H9 (cell line): ENCODE results near the gene OR1J1. TPM values are rescaled to one million over a fixed set of nuclear protein-coding genes. Genes with fewer than 3 reads are reported as not detected.

Experiments
- DNase-seq: peaks from one replicate; pipeline ENCODE4 v3.0.0-alpha.2; 2017
- H2AFZ ChIP-seq: one replicate; pipeline ENCODE4 v1.6.1; 2013; ENCODE audit warnings: mild to moderate bottlenecking, low read length, control low read depth, moderate library complexity
- H2AK5ac ChIP-seq: 2 replicates; pipeline ENCODE4 v1.6.1; 2013; ENCODE audit warnings: low read length, control low read depth, mixed read lengths; ENCODE audit not compliant: insufficient read length
- H2BK120ac ChIP-seq: one replicate; pipeline ENCODE4 v1.6.1; 2013; ENCODE audit warnings: low read depth, mild to moderate bottlenecking, low read length, control low read depth, inconsistent platforms; ENCODE audit not compliant: poor library complexity, severe bottlenecking
- H2BK12ac ChIP-seq: 2 replicates; pipeline ENCODE4 v1.6.1; 2013; ENCODE audit warnings: low read length, control low read depth, mixed read lengths, low read depth; ENCODE audit not compliant: insufficient read length
- H2BK15ac ChIP-seq: 2 replicates; pipeline ENCODE4 v1.6.1; 2013; ENCODE audit warnings: low read depth, low read length, control low read depth
- H2BK20ac ChIP-seq: one replicate; pipeline ENCODE4 v1.6.1; 2013; ENCODE audit warnings: low read depth, mild to moderate bottlenecking, low read length, control low read depth, inconsistent platforms; ENCODE audit not compliant: poor library complexity, severe bottlenecking
- H2BK5ac ChIP-seq: 2 replicates; pipeline ENCODE4 v1.6.1; 2013; ENCODE audit warnings: low read length, control low read depth, mixed read lengths; ENCODE audit not compliant: insufficient read length
- H3K14ac ChIP-seq: 2 replicates; pipeline ENCODE4 v1.6.1; 2013; ENCODE audit warnings: low read length, control low read depth; ENCODE audit not compliant: insufficient read depth
- H3K18ac ChIP-seq: 2 replicates; pipeline ENCODE4 v1.6.1; 2013; ENCODE audit warnings: low read depth, mild to moderate bottlenecking, mixed read lengths, low read length, control low read depth; ENCODE audit not compliant: insufficient read length
- H3K23ac ChIP-seq: 2 replicates; pipeline ENCODE4 v1.6.1; 2013; ENCODE audit warnings: low read length, control low read depth, mixed read lengths, low read depth; ENCODE audit not compliant: insufficient read length
- H3K23me2 ChIP-seq: 2 replicates; pipeline ENCODE4 v1.6.1; 2013; ENCODE audit warnings: low read depth, mild to moderate bottlenecking, mixed read lengths, low read length, control low read depth; ENCODE audit not compliant: insufficient read length, poor library complexity, severe bottlenecking
- H3K27ac ChIP-seq: 2 replicates; pipeline ENCODE4 v1.5.1; 2013; ENCODE audit warnings: low read length, control low read depth, mixed read lengths, low read depth; ENCODE audit not compliant: insufficient read length
- H3K27me3 ChIP-seq: 2 replicates; pipeline ENCODE4 v1.6.1; 2013; ENCODE audit warnings: low read length, control low read depth, inconsistent platforms; ENCODE audit not compliant: insufficient read depth
- H3K4ac ChIP-seq: 2 replicates; pipeline ENCODE4 v1.6.1; 2013; ENCODE audit warnings: low read depth, mild to moderate bottlenecking, control low read depth, inconsistent platforms, low read length, moderate library complexity
- H3K4me1 ChIP-seq: 2 replicates; pipeline ENCODE4 v1.6.1; 2013; ENCODE audit warnings: low read length, control low read depth, inconsistent platforms; ENCODE audit not compliant: insufficient read depth
- H3K4me2 ChIP-seq: 2 replicates; pipeline ENCODE4 v1.6.1; 2013; ENCODE audit warnings: low read length, control low read depth, mixed read lengths; ENCODE audit not compliant: insufficient read length, insufficient read depth
- H3K56ac ChIP-seq: 2 replicates; pipeline ENCODE4 v1.6.1; 2013; ENCODE audit warnings: low read depth, mild to moderate bottlenecking, mixed read lengths, low read length, control low read depth; ENCODE audit not compliant: insufficient read length
- H3K79me1 ChIP-seq: 2 replicates; pipeline ENCODE4 v1.6.1; 2013; ENCODE audit warnings: low read depth, mild to moderate bottlenecking, moderate library complexity, low read length, control low read depth, inconsistent platforms; ENCODE audit not compliant: insufficient read depth, poor library complexity, severe bottlenecking
- H3K79me2 ChIP-seq: 2 replicates; pipeline ENCODE4 v1.6.1; 2013; ENCODE audit warnings: low read length, control low read depth, inconsistent platforms; ENCODE audit not compliant: insufficient read depth
- H3K9ac ChIP-seq: 2 replicates; pipeline ENCODE4 v1.6.1; 2013; ENCODE audit warnings: low read length, control low read depth, mixed read lengths; ENCODE audit not compliant: insufficient read length; ENCODE audit errors: extremely low read depth
- H3K9me3 ChIP-seq: one replicate; pipeline ENCODE4 v1.6.1; 2013; ENCODE audit warnings: low read depth, low read length, inconsistent platforms; ENCODE audit not compliant: control insufficient read depth
- H3T11ph ChIP-seq: one replicate; pipeline ENCODE4 v1.6.1; 2013; ENCODE audit warnings: mild to moderate bottlenecking, low read length, control low read depth, inconsistent platforms
- H4K20me1 ChIP-seq: one replicate; pipeline ENCODE4 v1.6.1; 2013; ENCODE audit not compliant: control insufficient read depth, insufficient read length, insufficient read depth
- H4K5ac ChIP-seq: 2 replicates; pipeline ENCODE4 v1.6.1; 2013; ENCODE audit warnings: low read depth, mild to moderate bottlenecking, mixed read lengths, low read length, control low read depth; ENCODE audit not compliant: insufficient read length
- H4K8ac ChIP-seq: replicated peaks from 2 replicates; pipeline ENCODE4 v1.6.1; 2013; ENCODE audit warnings: low read length, control low read depth, mixed read lengths, low read depth; ENCODE audit not compliant: insufficient read length
- H4K91ac ChIP-seq: 2 replicates; pipeline ENCODE4 v1.6.1; 2013; ENCODE audit warnings: low read depth, mild to moderate bottlenecking, moderate library complexity, mixed read lengths, low read length, control low read depth; ENCODE audit not compliant: insufficient read length
- H3K27ac Mint-ChIP-seq, 3 experiments: 2 replicates in 2 of 3; 3 replicates in 1 of 3; pipeline ENCODE4 v1.8.0; 2020 to 2021; ENCODE audit warnings: mixed read lengths in 3 of 3, mild to moderate bottlenecking in 1 of 3, moderate library complexity in 1 of 3
- H3K27me3 Mint-ChIP-seq: 2 replicates; pipeline ENCODE4 v1.8.0; 2021; ENCODE audit warnings: low read depth, mild to moderate bottlenecking, moderate library complexity, mixed read lengths
- H3K36me3 Mint-ChIP-seq, 3 experiments: 2 replicates in 2 of 3; 3 replicates in 1 of 3; pipeline ENCODE4 v1.8.0; 2020 to 2021; ENCODE audit warnings: low read depth in 3 of 3, mixed read lengths in 3 of 3; ENCODE audit not compliant: insufficient read depth in 1 of 3
- H3K4me1 Mint-ChIP-seq, 2 experiments: 2 replicates each; pipeline ENCODE4 v1.8.0; 2020; ENCODE audit warnings: mixed read lengths in 2 of 2
- H3K4me3 Mint-ChIP-seq, 2 experiments: 2 replicates in 1 of 2; 3 replicates in 1 of 2; pipeline ENCODE4 v1.8.0; 2020 to 2021; ENCODE audit warnings: mild to moderate bottlenecking in 2 of 2, mixed read lengths in 2 of 2, moderate library complexity in 1 of 2
- H3K9me3 Mint-ChIP-seq, 2 experiments: 2 replicates in 1 of 2; 3 replicates in 1 of 2; pipeline ENCODE4 v1.8.0; 2020; ENCODE audit warnings: mild to moderate bottlenecking in 2 of 2, mixed read lengths in 2 of 2, moderate library complexity in 1 of 2
- CTCF ChIP-seq: fragments of 200-600 bp; sonication (generic); conservative IDR thresholded peaks from 3 replicates; pipeline ENCODE4 v1.8.0; 2021; ENCODE audit warnings: antibody characterized with exemption, mild to moderate bottlenecking
- WGBS: extraction: QIAGEN DNeasy Blood & Tissue Kit; methylation state at CpG from one replicate; pipeline ENCODE4 v1.1.7; 2013; ENCODE audit warnings: missing lambda C conversion rate, low lambda C conversion rate, mixed read lengths; ENCODE audit not compliant: insufficient read length; ENCODE audit errors: extremely low coverage; 5-methylcytosine and 5-hydroxymethylcytosine counted together
- total RNA-seq: library from RNA; stranded (reverse); gene quantifications from 2 replicates; pipeline ENCODE4 v1.2.1, GENCODE V29; 2021

The OR1J1 gene
- total RNA-seq, 1 experiment from 2014 or later, result not detected

GRCh38 chr9:122457787-122458186 is 19.9 kb downstream of the OR1J1 start:
- no peak overlapping the region for H2BK15ac ChIP-seq

More at GRCh38 chr9:122457787-122458186, 19.9 kb downstream of the OR1J1 start:
- H3K4me1 Mint-ChIP-seq, result no peaks in the 10 kb centered on the region
- no peaks in the 10 kb centered on the region for H4K20me1 ChIP-seq
- H2BK12ac ChIP-seq, result no peak overlapping the region
- WGBS, result no CpG with 5 or more reads among the region's 1 CpG
- no peak overlapping the region for H3T11ph ChIP-seq
- no peak overlapping the region for H2BK5ac ChIP-seq
- H4K91ac ChIP-seq, result no peak overlapping the region
- DNase-seq, result no peak
- no peaks in the 10 kb centered on the region; a peak in 1 of 7 replicates for H3K36me3 Mint-ChIP-seq
- no peaks in the 10 kb centered on the region for H3K9me3 ChIP-seq
- no peak overlapping the region for H2AFZ ChIP-seq
- H3K79me2 ChIP-seq, result no peaks in the 10 kb centered on the region
- H2BK120ac ChIP-seq, result no peak overlapping the region
- TF ChIP-seq CTCF, result no peak
- H2AK5ac ChIP-seq, result no peak overlapping the region
- no peaks in the 10 kb centered on the region for H3K4me1 ChIP-seq
- no peak overlapping the region for H3K14ac ChIP-seq
- no peak overlapping the region for H4K8ac ChIP-seq
- H3K27me3 Mint-ChIP-seq, result peaks cover 6% of the 10 kb centered on the region
- no peaks in the 10 kb centered on the region for H3K27me3 ChIP-seq
- no peak overlapping the region for H3K9ac ChIP-seq
- no peak overlapping the region for H3K18ac ChIP-seq
- H4K5ac ChIP-seq, result no peak overlapping the region
- H3K4me2 ChIP-seq, result no peak overlapping the region
- peaks cover 38 to 61% of the 10 kb centered on the region in 2 experiments for H3K9me3 Mint-ChIP-seq
- H3K27ac ChIP-seq, result no peak overlapping the region
- no peak overlapping the region for H2BK20ac ChIP-seq
- no peaks in the 10 kb centered on the region for H3K79me1 ChIP-seq
- H3K56ac ChIP-seq, result no peak overlapping the region
- H3K27ac Mint-ChIP-seq, result no peak overlapping the region
- no peak overlapping the region for H3K23ac ChIP-seq
- H3K23me2 ChIP-seq, result no peaks in the 10 kb centered on the region
- H3K4ac ChIP-seq, result no peak overlapping the region
- H3K4me3 Mint-ChIP-seq, result no peak overlapping the region
